ENCODE results near the gene PPP6R3.

- TF ChIP-seq CTCF (IDR thresholded peaks at IDR 0.05) (peak in 10 of 12 donors; percentile 6 to 37 (median 18)), POLR2A (IDR thresholded peaks at IDR 0.05) (no peak)
These were observed 172.2 kb downstream of the PPP6R3 start for GRCh38 chr11:68632802-68633201.

Measured in heart left ventricle (tissue), 13 donors.